K562 (cell line): ENCODE results near the gene ALG14. TPM values are rescaled to one million over a fixed set of nuclear protein-coding genes. Genes with fewer than 3 reads are reported as not detected.

Source experiments
- ATAC-seq: fragments of 200-7000 bp; cut with Tn5 transposase; 3 replicates; pipeline ENCODE4 v1.9.1; 2020; ENCODE audit warnings: moderate library complexity
- BruUV-seq: library from RNA; stranded (reverse); fragments of 400-500 nt; replicated peaks from 2 replicates; lab custom pipeline; 2021; lab: Mats Ljungman, UMichigan
- CTCF ChIA-PET: fragments of 300-600 bp; formaldehyde crosslinking; extraction: SDS; loops from one replicate; lab custom pipeline; 2021; ENCODE audit warnings: low intra/inter-chr PET ratio; lab: Yijun Ruan, JAX
- POLR2A ChIA-PET: fragments of 300-600, 350-650 bp; sonication (Branson Sonifier 250); formaldehyde crosslinking; extraction: SDS; loops from one replicate; lab custom pipeline; 2021; ENCODE audit warnings: antibody characterized with exemption, inconsistent platforms; lab: Yijun Ruan, JAX
- DNase-seq, 4 experiments: peaks; one replicate each; pipeline versions ENCODE4 v3.0.0 to v3.0.0-alpha.2; 2011 to 2018; ENCODE audit warnings: low spot score in 3 of 4, mixed read lengths in 3 of 4; ENCODE audit errors: extremely low read depth in 1 of 4
- FAIRE-seq: peaks from 2 replicates; lab custom pipeline; 2011; peaks lifted over from hg19 to GRCh38; lab: Jason Lieb, UNC
- H2AFZ ChIP-seq: 2 replicates; pipeline ENCODE4 v1.6.0; 2011; ENCODE audit warnings: low read depth, low read length, control low read depth, inconsistent platforms
- H3K27ac ChIP-seq: fragments of 200-600 bp; 3 replicates; pipeline ENCODE4 v1.8.0; 2011; ENCODE audit warnings: low read depth, mild to moderate bottlenecking, control low read depth, inconsistent platforms, low read length, moderate library complexity, mixed read lengths; ENCODE audit errors: extremely low read depth
- H3K27me3 ChIP-seq, 2 experiments: fragments of 300-600 bp in 1 of 2; 2 replicates in 1 of 2; 3 replicates in 1 of 2; pipeline versions ENCODE4 v1.6.0 to v1.8.0; 2011; ENCODE audit warnings: inconsistent platforms in 2 of 2, low read length in 2 of 2, mild to moderate bottlenecking in 1 of 2, mixed read lengths in 1 of 2, moderate library complexity in 1 of 2; ENCODE audit not compliant: control insufficient read depth in 2 of 2, insufficient read depth in 2 of 2
- H3K36me3 ChIP-seq: fragments of 300-600 bp; 3 replicates; pipeline ENCODE4 v1.8.0; 2011; ENCODE audit warnings: mild to moderate bottlenecking, low read length, inconsistent platforms; ENCODE audit not compliant: control insufficient read depth, insufficient read depth
- H3K4me1 ChIP-seq, 2 experiments: fragments of 200-600 bp in 1 of 2; replicated peaks in 1 of 2; 2 replicates in 1 of 2; 3 replicates in 1 of 2; pipeline versions ENCODE4 v1.5.1 to v1.8.0; 2011; ENCODE audit warnings: inconsistent platforms in 2 of 2, low read length in 2 of 2, mild to moderate bottlenecking in 1 of 2, mixed read lengths in 1 of 2, moderate library complexity in 1 of 2; ENCODE audit not compliant: control insufficient read depth in 2 of 2, insufficient read depth in 2 of 2
- H3K4me2 ChIP-seq: 2 replicates; pipeline ENCODE4 v1.6.1; 2011; ENCODE audit warnings: low read length, control low read depth, inconsistent platforms, mixed read lengths; ENCODE audit not compliant: insufficient read depth
- H3K4me3 ChIP-seq: fragments of 200-600 bp; sonication (generic), shearing (Covaris generic); 2 replicates; pipeline ENCODE4 v1.5.1; 2016; ENCODE audit warnings: control low read depth, inconsistent platforms
- H3K79me2 ChIP-seq: fragments of 200-600 bp; 3 replicates; pipeline ENCODE4 v1.8.0; 2011; ENCODE audit warnings: low read length, inconsistent platforms; ENCODE audit not compliant: control insufficient read depth, insufficient read depth
- H3K9ac ChIP-seq, 2 experiments: 2 replicates each; pipeline versions ENCODE4 v1.6.0 to v1.6.1; 2011; ENCODE audit warnings: low read depth in 2 of 2, low read length in 2 of 2, control low read depth in 1 of 2, inconsistent platforms in 1 of 2, mild to moderate bottlenecking in 1 of 2, mixed read lengths in 1 of 2; ENCODE audit not compliant: insufficient read depth in 1 of 2
- H3K9me1 ChIP-seq: one replicate; pipeline ENCODE4 v1.6.0; 2011; ENCODE audit warnings: inconsistent platforms, mild to moderate bottlenecking, low read length, moderate library complexity; ENCODE audit not compliant: control insufficient read depth, insufficient read depth
- H3K9me3 ChIP-seq: replicated peaks from 2 replicates; pipeline ENCODE4 v1.5.1; 2011; ENCODE audit warnings: low read depth, low read length, inconsistent platforms; ENCODE audit not compliant: control insufficient read depth, insufficient read depth
- H4K20me1 ChIP-seq: replicated peaks from 2 replicates; pipeline ENCODE4 v1.6.1; 2011; ENCODE audit warnings: low read length, inconsistent platforms, mixed read lengths; ENCODE audit not compliant: control insufficient read depth, insufficient read depth
- HNRNPH1 ChIP-seq: fragments of 200-400 bp; formaldehyde crosslinking; optimal IDR thresholded peaks from 2 replicates; pipeline ENCODE3; 2017; ENCODE audit warnings: low read depth, mild to moderate bottlenecking, low read length, moderate library complexity
- OTX1 ChIP-seq: fragments of 450-650 bp; formaldehyde crosslinking; IDR thresholded peaks from 2 replicates; pipeline ENCODE4 v1.4.0; 2022; ENCODE audit warnings: mild to moderate bottlenecking
- ZKSCAN8 ChIP-seq: fragments of 200-800 bp; sonication (Bioruptor generic); IDR thresholded peaks from 2 replicates; pipeline ENCODE4 v1.6.1; 2016; ENCODE audit warnings: missing genetic modification characterization, missing compliant biosample characterization
- ZNF780A ChIP-seq: fragments of 250-450 bp; sonication (Bioruptor Pico); IDR thresholded peaks from 2 replicates; pipeline ENCODE4 v1.5.0; 2021; ENCODE audit warnings: mild to moderate bottlenecking
- WGBS: fragments of 100-300 bp; shearing (Covaris generic); methylation state at CpG from one replicate; pipeline ENCODE4 v1.1.6; 2016; ENCODE audit warnings: low coverage, mixed read lengths; ENCODE audit not compliant: insufficient coverage; ENCODE audit errors: missing lambda C conversion rate; 5-methylcytosine and 5-hydroxymethylcytosine counted together
- in situ Hi-C: fragments of 300-500 bp; cut with MboI; formaldehyde crosslinking; loops from 4 replicates; pipeline ENCODE4 v1.15.0; 2018; ENCODE audit warnings: inconsistent platforms, mixed read lengths
- intact Hi-C: fragments of 100-400 bp; cut with micrococcal nuclease; formaldehyde crosslinking; loops from 2 replicates; pipeline ENCODE4 v1.14.2; 2022
- polyA plus RNA-seq, 8 experiments: library from polyadenylated mRNA; depleted of rRNA in 4 of 8; stranded (reverse) in 5 of 8; unstranded in 3 of 8; fragments of >200 nt; fragmentation: Nextera tagmentation in 2 of 8; fragmentation: Illumina TruSeq in 1 of 8; extraction: Ambion mirVana in 2 of 8; extraction: Trizol in 1 of 8; gene quantifications; 2 replicates each; pipeline versions ENCODE4 v1.2.1 to v1.2.3, GENCODE V29; 2011 to 2014; ENCODE audit warnings: inconsistent platforms in 1 of 8, missing spikeins in 1 of 8
- total RNA-seq, 7 experiments: library from RNA; depleted of rRNA in 6 of 7; stranded (reverse); fragments of >200 nt in 6 of 7; fragmentation: Illumina TruSeq in 2 of 7; extraction: Trizol in 2 of 7; gene quantifications; 2 replicates each; pipeline versions ENCODE4 v1.2.1 to v1.2.3, GENCODE V29; 2011 to 2021; ENCODE audit warnings: low replicate concordance in 1 of 7
- TF ChIP-seq, protein P1 (sequence below), 2 experiments: fragments of 450-650 bp in 1 of 2; IDR thresholded peaks; 2 replicates each; pipeline ENCODE4 v1.6.1; 2011 to 2017; ENCODE audit warnings: low read depth in 2 of 2, antibody characterized with exemption in 1 of 2, borderline replicate concordance in 1 of 2, low read length in 1 of 2, mild to moderate bottlenecking in 1 of 2, mixed read lengths in 1 of 2; ENCODE audit not compliant: control insufficient read depth in 1 of 2
- TF ChIP-seq, protein P2 (sequence below): sonication (generic); formaldehyde crosslinking; IDR thresholded peaks from 2 replicates; pipeline ENCODE4 v1.8.0; 2023; ENCODE audit warnings: missing genetic modification reagents, mild to moderate bottlenecking, borderline replicate concordance

Gene ALG14
- total and polyA plus RNA-seq, 9 of the 15 experiments (the other 6 are each of a cell fraction or from before 2014, with no cell fraction given), result 2.8 to 16.2 (median 4.9) TPM

DNA sequence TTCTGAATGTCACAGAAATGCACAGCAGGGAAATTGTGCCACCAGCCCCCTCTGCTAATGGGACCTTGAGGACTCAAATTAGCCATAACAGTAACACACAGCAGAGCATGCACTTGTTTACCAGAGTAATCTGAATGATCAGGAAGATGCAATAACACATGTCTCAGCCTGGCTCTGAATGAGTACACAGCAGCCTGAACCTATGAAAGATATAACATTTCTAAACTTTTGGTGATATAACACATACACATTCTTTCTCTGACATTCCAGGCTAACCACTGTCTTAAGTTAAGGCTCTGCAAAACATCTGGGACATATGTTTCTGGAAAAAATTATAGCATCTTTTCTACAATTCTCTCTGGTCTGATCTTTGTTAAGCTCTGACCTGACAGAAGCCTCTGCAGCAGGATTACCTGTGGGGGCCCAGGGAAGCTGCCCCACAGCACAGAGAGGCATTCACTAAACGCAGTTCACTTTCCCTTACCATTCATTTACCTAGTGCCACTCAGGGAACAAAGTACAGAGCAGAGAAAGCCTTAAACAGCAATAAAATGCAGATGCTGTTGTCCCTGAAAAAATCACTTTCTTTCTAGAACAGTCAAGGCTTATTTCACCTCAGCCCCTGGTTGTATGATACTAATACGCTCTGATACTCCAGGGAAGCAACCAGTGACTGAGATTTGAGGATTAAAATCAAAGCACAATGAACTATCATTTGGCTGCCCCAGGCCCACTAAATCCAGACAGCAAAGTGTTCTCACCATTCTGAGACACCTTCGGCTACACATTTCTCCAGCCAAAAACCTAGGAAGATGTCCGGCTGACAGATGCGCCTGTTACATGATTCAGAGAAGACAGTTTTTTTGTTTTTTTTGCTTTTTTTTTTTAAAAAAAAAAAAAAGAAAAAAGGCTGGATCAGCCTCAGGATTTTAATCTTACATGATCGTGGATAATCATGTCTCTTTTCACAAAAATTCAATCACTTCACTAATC, 91.9 kb downstream of the ALG14 start:
- H3K4me1 ChIP-seq, result no peaks in the 10 kb centered on the region

More for the DNA sequence above, 91.9 kb downstream of the ALG14 start:
- no peaks in the 10 kb centered on the region for H3K36me3 ChIP-seq
- no peaks in the 10 kb centered on the region for H3K9me3 ChIP-seq
- TF ChIP-seq ZKSCAN8 (CRISPR knock-in tag) (no peak), HNRNPH1 (no peak), ZNF780A (CRISPR knock-in tag) (no peak), OTX1 (CRISPR knock-in tag) (no peak)
- TF ChIP-seq, protein P1, sequence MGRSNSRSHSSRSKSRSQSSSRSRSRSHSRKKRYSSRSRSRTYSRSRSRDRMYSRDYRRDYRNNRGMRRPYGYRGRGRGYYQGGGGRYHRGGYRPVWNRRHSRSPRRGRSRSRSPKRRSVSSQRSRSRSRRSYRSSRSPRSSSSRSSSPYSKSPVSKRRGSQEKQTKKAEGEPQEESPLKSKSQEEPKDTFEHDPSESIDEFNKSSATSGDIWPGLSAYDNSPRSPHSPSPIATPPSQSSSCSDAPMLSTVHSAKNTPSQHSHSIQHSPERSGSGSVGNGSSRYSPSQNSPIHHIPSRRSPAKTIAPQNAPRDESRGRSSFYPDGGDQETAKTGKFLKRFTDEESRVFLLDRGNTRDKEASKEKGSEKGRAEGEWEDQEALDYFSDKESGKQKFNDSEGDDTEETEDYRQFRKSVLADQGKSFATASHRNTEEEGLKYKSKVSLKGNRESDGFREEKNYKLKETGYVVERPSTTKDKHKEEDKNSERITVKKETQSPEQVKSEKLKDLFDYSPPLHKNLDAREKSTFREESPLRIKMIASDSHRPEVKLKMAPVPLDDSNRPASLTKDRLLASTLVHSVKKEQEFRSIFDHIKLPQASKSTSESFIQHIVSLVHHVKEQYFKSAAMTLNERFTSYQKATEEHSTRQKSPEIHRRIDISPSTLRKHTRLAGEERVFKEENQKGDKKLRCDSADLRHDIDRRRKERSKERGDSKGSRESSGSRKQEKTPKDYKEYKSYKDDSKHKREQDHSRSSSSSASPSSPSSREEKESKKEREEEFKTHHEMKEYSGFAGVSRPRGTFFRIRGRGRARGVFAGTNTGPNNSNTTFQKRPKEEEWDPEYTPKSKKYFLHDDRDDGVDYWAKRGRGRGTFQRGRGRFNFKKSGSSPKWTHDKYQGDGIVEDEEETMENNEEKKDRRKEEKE (IDR thresholded peaks at IDR 0.05; ENCODE audit: borderline replicate concordance in 1 of 2, control insufficient read depth in 1 of 2, low read depth in 2 of 2, low read length in 1 of 2), result no peak
- TF ChIP-seq, protein P2, sequence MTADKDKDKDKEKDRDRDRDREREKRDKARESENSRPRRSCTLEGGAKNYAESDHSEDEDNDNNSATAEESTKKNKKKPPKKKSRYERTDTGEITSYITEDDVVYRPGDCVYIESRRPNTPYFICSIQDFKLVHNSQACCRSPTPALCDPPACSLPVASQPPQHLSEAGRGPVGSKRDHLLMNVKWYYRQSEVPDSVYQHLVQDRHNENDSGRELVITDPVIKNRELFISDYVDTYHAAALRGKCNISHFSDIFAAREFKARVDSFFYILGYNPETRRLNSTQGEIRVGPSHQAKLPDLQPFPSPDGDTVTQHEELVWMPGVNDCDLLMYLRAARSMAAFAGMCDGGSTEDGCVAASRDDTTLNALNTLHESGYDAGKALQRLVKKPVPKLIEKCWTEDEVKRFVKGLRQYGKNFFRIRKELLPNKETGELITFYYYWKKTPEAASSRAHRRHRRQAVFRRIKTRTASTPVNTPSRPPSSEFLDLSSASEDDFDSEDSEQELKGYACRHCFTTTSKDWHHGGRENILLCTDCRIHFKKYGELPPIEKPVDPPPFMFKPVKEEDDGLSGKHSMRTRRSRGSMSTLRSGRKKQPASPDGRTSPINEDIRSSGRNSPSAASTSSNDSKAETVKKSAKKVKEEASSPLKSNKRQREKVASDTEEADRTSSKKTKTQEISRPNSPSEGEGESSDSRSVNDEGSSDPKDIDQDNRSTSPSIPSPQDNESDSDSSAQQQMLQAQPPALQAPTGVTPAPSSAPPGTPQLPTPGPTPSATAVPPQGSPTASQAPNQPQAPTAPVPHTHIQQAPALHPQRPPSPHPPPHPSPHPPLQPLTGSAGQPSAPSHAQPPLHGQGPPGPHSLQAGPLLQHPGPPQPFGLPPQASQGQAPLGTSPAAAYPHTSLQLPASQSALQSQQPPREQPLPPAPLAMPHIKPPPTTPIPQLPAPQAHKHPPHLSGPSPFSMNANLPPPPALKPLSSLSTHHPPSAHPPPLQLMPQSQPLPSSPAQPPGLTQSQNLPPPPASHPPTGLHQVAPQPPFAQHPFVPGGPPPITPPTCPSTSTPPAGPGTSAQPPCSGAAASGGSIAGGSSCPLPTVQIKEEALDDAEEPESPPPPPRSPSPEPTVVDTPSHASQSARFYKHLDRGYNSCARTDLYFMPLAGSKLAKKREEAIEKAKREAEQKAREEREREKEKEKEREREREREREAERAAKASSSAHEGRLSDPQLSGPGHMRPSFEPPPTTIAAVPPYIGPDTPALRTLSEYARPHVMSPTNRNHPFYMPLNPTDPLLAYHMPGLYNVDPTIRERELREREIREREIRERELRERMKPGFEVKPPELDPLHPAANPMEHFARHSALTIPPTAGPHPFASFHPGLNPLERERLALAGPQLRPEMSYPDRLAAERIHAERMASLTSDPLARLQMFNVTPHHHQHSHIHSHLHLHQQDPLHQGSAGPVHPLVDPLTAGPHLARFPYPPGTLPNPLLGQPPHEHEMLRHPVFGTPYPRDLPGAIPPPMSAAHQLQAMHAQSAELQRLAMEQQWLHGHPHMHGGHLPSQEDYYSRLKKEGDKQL (CRISPR knock-in tag), result no peak
- POLR2A ChIA-PET, result interaction anchor here (0.6 to 0.8 kb wide), 2 partner anchors 10 to 876 kb away, joined by 3 to 4 read pairs; no protein-coding TSS in a partner anchor
- no peak overlapping the region for H3K4me2 ChIP-seq
- CTCF ChIA-PET, result no interaction called here
- H2AFZ ChIP-seq, result no peak overlapping the region
- H4K20me1 ChIP-seq, result no peaks in the 10 kb centered on the region; the same call in 1 of the 2 replicates
- BruUV-seq, result no TSS peak
- in situ Hi-C loops, result no loop called here
- WGBS, result 44% methylated on average over 6 of the region's 6 CpGs
- no peak for DNase-seq
- no peak overlapping the region for H3K27ac ChIP-seq
- ATAC-seq, result no peak
- H3K9me1 ChIP-seq, result no peaks in the 10 kb centered on the region
- H3K79me2 ChIP-seq, result no peaks in the 10 kb centered on the region
- no peak overlapping the region for H3K9ac ChIP-seq
- H3K27me3 ChIP-seq, result peaks cover 0 to 2% of the 10 kb centered on the region in 2 experiments; a peak in 1 of 5 replicates
- FAIRE-seq, result no peak
- no peak overlapping the region for H3K4me3 ChIP-seq
- intact Hi-C loops, result no loop called here
